NCI-H128 (cell line): ENCODE data around the gene DNAJB11.
"Not testable (repeated sequence)": the region's sequence is repeated elsewhere in the genome, so short reads cannot be mapped to it uniquely, and the experiment has no call there.

Experiments used
- DNase-seq: peaks from one replicate; lab custom pipeline; 2025; ENCODE audit not compliant: unreplicated experiment; lab: John Stamatoyannopoulos, UW

DNAJB11 gene

GRCh38 chr3:186617036-186617946, 46.8 kb downstream of the DNAJB11 start:
- DNase-seq = peak; percentile 54

GRCh38 chr3:186618318-186618938, 47.9 kb downstream of the DNAJB11 start:
- no peak for DNase-seq

GRCh38 chr3:186619787-186620212, 49.3 kb downstream of the DNAJB11 start:
- DNase-seq = no peak

- DNase-seq = no peak
These were observed 49.9 kb downstream of the DNAJB11 start for GRCh38 chr3:186620213-186621092.

GRCh38 chr3:186621894-186622650, 51.6 kb downstream of the DNAJB11 start:
- no peak for DNase-seq

- DNase-seq = no peak
These were observed 52.3 kb downstream of the DNAJB11 start for GRCh38 chr3:186622651-186623310.

DNA sequence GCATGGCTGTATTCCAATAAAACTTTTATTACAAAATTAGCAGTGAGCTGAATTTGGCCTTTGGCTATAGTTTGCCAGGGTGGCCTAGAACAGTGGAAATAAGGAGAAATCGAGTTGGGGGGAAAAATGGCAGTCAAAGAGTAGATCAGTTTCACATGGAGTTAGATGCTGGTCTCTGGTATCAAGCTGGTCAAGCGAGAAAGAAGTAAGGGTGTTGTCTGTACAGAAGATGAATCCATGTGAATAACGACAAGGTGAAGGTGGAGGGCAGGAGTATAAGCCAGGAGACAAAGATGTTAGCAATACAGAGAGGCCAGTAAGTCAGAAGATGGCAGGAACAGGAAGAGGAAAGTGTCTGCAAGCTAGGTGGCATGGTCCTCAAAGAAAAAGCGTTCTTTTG, 54.1 kb downstream of the DNAJB11 start:
- no peak for DNase-seq

DNA sequence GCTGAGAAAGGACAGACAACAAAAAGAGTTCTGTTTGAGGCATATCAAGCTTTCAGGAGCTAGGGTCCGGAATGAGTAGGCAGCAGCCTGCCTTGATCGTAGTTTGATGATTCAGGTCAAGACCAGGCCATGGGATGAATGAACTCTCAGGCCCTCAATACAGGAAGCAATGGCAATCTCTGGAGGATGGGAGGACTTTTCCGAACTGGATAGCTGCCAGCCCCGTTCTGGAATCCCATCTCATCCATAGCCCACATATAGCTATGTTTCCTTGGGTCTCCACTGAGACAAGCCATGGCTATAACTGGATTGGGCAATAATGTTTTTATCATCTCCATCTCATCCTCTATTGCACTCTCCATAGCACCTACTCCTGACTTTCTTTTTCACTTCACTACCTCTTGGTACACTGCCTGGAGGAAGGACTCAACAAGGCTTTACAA, 55.1 kb downstream of the DNAJB11 start:
- no peak for DNase-seq

GRCh38 chr3:186626254-186626847, 55.8 kb downstream of the DNAJB11 start:
- DNase-seq = no peak

DNA sequence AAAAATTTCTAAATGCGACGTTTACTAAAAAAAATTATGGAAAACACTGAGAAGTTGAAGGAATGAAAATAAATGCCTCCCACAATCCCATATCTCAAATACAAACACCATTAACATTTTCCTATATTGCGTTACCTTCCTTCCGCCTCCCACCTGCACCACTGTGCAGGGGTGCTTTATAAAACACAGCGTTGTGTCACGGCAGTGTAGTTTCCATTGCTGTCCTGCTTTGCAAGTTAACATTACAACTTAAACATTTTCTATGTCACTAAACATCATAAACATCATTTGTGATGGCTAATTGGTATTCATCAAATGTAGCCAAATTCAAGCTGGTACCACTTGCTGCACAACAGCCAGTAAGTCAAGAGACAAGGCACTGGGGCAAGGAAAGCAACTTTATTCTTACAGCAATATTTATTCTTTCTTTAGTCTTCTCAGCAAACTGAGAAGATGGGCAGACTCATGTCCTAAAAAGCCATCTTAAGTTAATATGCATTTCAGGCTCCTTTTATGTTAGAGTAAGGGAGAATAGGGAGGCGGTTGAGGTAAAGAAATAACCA, 57.4 kb downstream of the DNAJB11 start:
- no peak for DNase-seq

GRCh38 chr3:186628756-186629155, 58.2 kb downstream of the DNAJB11 start:
- DNase-seq = no peak

DNA sequence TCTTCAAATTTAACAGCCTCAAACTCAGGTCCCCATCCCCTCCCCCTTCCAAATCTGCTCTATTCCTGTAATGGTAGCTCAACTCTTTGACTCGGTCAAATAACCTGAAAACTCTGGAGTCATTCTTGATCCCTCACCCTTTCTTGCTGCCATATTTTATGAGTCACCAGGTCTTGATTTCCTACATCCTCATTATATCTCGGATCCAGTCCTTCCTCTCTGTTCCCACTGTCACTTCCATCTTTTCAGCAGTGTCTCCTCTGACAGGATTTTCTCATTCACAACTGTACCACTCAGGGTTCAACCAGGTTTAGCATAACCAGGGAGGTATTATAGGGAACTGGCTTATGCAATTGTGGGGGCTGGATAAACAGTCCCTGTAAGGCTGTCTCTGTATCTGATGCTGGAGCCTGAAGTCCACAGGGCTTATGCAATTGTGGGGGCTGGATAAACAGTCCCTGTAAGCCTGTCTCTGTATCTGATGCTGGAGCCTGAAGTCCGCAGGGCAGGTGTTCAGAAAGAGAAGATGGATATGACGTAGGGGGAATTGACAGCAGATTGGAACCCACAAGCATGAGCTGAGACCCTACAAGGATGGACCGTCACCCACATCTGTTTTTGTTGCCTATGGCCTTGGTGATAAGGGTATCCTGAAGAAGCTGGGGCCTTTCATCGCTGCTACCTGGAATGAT, 60.6 kb downstream of the DNAJB11 start:
- no peak for DNase-seq

DNA sequence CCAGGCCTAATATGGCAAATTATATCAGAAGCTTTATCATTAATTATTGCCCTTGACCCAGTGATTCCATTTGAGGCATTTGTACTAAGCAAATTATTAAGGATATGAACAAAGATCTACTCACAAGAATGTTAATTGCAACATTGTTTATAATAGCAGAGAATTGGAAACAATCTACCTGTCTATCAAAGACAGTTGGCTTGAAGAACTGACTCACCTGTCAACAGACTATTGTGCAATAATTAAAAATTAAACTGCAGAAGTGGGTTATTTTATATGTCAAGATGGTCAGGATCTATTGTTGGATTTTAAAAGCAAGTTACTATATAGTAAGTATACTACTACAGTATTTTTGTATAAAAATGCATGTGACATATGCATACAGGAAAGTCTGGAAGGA, 63.0 kb downstream of the DNAJB11 start:
- DNase-seq = no peak

- DNase-seq = not testable (repeated sequence)
These were observed 63.7 kb downstream of the DNAJB11 start for GRCh38 chr3:186634207-186634606.
